Fibroblast of upper back skin (primary cell): ENCODE results near the gene CERK.

Source experiments
- DNase-seq: peaks from one replicate; pipeline ENCODE4 v3.0.0-alpha.2; 2013

Gene CERK

GRCh38 chr22:46697811-46698515 is 40.1 kb downstream of the CERK start:
- DNase-seq, result no peak

DNA sequence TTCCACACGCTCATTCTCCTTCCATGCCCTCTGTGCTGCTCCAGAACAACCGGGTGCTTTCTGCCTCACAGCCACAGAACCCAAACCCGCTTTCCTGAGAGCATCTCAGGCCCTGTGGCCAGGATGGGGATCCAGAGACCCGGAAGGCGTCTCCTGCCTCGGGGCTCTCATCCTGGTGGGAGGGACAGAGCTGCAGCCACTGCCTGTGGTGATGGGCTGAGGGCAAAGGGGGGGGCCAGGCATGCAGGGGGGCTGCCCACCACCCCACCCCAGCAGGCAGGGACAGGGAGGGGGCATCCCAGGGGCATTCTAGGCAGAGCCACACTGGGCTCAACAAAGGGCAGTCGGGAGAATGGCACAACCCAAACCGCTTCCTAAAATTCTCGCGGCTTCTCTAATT is 41.4 kb downstream of the CERK start:
- DNase-seq, result no peak

GRCh38 chr22:46696229-46696518 is 41.9 kb downstream of the CERK start:
- DNase-seq, result no peak

DNA sequence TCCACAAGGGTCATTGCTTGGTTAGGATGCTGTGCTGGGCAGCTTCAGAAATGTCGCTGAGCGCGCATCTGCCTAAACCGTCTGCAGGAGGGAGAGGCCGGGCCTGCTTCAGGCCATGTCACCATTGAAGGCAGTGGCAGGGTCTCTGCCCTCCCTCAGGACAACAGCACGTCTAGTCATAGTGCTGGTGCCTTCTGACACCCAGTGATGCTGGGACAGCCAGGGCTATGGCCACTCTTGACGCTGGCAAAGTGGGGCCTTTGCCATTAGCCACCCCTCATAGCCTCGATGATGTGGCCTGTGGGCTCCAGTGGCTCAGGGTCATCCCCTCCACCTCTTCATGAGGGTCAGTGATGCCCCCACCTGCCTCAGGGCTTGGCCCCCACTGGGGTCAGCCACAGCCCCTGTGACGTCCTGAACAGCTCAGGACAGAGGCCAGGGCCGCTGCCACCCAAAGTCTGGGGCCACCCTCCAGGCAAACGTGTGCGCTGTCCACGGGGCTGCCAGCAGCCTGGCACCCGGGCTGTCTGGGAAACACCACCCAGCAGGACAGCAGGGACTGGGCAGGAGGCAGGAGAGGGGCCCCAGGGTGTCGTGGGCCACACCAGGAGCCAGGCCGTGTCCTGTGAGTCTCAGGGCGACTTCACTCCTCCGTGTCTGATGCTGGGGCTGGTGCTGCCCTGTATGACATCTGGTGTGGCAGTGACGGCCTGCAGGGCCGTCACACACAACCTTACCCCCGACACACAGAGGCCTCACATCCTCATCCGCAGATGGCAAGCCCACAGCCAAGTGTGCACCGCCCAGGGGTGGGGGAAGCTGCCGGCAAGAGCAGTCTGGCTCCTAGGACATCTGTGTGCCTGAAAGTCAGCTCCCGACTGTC is 42.5 kb downstream of the CERK start:
- no peak for DNase-seq

GRCh38 chr22:46694416-46695170 is 43.5 kb downstream of the CERK start:
- DNase-seq, result no peak

DNA sequence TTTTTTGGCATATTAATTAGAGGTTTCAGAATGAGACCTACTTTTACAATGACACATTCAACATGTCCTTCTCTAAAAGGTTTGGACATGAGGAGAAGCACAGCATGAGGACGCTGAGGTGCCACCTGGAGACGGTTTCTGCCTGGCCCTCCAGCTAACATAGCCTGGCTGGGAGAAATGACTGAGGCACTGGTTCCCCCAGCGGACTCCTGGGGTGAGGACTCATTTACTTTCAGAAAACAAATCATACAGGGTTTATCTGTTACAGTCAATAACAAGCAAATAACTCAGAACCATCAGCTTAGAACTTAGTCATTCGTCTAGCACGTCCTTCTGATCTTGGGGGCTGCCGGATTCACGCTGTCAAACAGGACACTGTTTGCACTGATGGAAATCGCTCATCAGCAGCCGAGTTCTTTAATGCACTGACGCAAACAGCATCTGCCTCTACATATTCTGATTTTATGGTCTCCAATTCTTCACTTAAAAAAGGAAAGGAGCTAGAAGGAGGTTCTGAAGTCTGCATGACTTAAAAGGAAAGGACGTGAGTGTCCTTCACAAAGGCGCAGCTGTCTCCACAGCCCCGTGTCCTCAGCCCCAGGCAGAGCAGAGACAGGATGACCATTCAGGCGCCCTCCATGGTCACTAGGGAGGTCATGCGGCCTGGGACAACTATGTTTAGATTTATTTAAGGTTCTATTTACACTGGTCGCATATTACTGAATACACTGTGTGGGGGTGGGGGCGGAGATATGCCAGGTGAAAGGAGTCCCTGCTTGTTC is 44.2 kb downstream of the CERK start:
- no peak for DNase-seq

DNA sequence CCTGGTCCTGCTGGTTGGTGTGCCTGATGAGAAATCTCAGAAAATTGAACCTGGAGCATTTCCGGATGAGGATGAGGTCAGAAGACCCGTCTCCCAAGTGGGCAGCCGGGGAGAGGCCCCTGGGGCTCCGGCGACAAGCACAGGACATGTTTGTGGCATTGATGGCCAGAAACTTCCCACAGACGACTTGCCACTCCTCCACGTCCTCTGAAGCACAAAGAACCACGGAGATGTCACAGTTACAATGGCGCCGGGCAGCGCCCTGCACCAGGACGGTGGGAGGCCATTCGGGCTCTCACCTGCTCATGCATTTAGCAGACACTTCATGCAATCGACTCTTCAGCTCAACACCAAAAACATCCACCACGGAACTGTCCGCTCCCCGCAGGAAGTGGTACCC is 46.5 kb downstream of the CERK start:
- DNase-seq, result no peak

DNA sequence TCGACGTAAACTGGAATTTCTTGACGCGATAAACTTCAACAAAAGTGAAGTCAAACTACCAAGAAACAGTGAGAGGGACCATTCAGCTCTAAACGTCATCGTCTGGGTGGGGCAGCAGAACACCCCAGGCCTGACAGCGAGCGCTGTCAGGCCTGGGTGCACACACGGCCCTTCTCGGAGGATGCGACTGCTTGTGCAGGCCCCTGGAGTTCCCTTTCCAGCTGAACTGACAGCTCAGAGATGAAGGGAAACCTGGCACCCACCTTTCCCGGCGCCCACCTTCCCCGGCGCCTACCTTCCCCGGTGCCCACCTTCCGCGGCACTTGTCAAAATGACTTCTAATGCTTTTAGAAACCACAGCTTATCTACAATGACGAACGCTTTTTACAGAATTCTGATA is 47.9 kb downstream of the CERK start:
- no peak for DNase-seq

DNA sequence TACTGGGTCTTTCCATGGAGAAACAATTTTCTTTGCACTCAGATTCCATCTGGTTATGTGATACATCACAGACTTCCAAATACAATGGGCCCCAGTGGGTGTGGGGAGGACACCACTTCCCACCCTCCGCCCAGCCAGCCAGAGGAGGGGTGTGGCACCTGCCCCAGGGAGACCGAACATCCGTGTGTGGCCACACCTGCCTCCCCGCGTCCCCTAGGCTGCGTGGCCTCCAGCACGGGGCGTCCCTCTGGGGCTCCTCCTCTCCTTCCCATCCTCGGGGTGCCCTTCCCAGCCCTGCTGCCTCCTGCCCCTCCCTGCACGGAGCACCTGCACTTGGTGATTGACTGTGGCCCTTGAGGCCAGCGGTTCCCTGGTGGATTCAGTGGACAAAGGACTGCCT is 49.1 kb downstream of the CERK start:
- no peak for DNase-seq

DNA sequence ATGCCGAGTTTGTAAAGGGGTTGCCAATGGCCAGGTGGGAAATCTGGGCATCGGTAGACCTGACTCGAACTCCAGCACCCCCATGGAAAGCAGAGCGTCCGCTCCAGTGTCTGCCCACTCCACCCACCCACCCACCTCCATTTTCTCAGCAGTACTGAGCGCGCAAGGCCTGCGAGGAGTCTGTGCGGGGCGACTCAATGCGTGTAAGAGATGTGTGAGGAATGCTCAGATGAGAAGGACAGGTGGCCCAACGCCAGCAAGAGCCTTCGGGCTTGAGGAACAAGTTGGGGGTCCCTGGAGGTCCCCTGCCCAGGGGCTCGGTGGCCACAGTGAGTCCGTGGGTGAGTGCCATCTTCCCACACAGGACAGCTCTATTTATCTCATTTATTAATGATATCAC is 50.6 kb downstream of the CERK start:
- no peak for DNase-seq

- DNase-seq, result no peak
Measured at GRCh38 chr22:46687048-46687444, 51.0 kb downstream of the CERK start.

DNA sequence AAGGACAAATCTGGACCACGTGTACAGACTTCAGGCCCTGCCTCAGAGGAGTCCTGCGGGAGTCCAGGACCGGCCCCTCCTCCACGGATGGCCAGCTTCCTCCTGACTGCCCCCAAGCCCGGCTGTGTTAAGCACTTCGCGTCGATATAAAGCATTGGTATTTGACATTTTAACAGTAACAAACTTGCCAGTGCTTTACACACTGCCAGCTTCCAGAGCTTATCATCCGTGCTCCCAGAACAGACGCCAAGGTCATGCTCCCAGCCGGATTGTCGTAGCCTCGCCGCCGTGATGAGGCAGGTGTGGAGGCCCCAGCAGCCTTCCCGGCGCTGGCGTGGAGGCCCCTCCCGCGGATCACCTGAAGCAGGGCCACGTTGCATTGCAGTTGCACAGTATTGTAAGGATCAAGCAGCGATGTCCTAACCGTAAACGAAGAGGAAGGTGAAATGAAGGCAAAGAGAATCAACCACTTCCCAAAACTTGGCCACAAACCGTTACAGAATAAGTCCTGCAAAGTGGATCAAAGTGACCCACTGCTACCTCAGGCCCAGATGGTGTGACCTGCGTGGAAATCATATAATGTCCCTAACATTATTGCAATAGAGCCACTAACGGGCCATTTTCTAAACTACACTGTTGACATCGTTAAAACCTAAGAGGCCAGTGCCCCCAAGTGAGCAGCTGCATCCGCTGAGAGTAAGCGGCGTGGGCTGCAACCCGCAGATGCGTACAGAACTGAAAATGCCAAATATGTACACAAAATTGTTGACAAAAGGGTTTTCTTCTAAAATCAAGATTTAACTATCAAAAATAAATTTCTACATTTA is 51.6 kb downstream of the CERK start:
- DNase-seq, result no peak

GRCh38 chr22:46684706-46685105 is 53.3 kb downstream of the CERK start:
- no peak for DNase-seq

GRCh38 chr22:46682011-46682731 is 55.9 kb downstream of the CERK start:
- DNase-seq, result no peak

- no peak for DNase-seq
Measured at GRCh38 chr22:46681010-46681409, 57.0 kb downstream of the CERK start.

DNA sequence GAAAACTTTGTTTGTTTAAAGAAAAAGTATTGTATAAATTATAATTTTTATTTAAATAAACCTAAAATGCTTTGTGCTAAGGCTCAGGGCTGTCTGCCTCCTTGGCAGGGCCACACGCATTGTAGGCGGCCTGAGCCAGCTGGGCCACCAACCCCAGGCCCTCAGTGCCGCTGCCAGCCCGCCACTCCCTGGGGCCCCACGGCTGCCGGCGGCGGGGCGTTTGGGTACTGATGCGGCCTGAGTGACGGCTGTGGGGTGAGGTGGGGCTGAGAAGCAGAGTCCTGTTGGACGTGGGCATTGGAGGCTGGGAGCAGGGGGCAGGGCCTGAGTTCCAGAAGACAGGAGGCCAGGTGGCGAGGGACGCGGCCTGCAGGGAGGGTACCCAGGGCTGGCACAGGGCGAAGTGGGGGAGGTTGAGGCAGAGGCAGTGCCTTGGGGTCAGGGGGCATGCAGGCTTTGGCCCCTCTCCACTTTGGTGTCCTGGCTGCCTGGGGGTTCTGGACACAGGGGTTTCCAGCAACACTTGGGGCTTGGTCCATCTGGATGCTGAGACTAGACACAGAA is 58.3 kb downstream of the CERK start:
- no peak for DNase-seq

- peak; percentile 40 for DNase-seq
Measured at GRCh38 chr22:46678785-46679700, 59.0 kb downstream of the CERK start.

DNA sequence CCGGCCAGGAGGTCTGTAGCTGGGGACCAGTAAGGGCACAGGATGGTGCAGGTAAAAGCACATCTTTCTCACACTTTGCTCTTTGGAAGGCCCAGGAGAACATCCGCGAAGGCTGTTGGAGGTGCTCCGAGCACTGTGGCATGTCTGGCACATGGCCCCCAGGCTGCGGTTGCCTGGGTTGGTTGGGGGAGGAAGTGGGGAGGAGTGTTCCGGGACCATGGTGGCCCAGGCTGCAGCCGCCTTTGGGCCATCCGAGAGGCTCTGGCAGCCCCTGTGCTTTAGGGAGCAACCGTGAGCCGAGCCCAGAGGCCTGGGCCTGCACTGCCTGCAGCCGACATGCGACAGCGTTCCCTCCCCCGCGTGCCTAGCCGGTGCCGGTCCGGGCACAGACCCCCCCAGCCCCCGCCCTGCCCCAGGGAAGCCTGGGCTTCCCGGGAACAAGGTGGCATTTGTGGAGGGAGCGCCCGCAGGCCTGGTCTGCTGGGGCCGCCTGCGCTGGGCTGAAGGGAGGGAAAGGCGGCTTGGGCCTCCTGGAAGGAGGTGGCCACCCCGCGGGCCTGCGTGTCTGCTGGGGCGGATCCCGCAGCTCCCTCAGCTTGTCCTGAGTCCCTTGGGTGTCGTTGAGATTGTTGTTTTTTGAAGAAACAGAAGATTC is 59.9 kb downstream of the CERK start:
- no peak for DNase-seq

GRCh38 chr22:46677323-46678002 is 60.6 kb downstream of the CERK start:
- DNase-seq, result no peak
